Stimulated activated CD8-positive, alpha-beta memory T cell treated with anti-CD3 and anti-CD28 coated beads, Interleukin-7, amount 100 ng/mL, for 1 hour (primary cell): ENCODE data around the gene NOP16.
"Not testable (repeated sequence)": the region's sequence is repeated elsewhere in the genome, so short reads cannot be mapped to it uniquely, and the experiment has no call there.

ENCODE experiments used
- DNase-seq, 2 donors: peaks; one replicate each; pipeline ENCODE4 v3.0.0-alpha.2; 2020; ENCODE audit warnings: low read depth in 2 of 2

Gene NOP16

DNA sequence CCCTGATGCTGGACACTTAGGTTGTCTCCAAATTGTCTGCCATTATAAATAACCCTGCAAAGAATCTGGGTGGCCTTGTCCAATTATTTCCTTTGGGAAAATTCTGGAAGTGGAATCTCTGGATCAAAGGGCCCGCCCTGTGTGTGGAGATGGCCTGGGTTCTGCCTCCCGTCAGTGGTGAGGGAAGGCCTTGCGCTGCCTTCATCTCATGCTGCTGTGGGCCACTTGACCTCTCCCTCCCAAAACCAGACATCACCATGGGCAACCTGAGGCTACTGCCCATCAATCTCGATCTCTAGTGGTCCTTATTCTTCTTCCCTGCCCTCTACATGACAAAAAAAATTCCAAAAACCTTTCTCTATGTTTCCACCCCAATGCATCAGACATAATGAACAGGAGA is 21.4 kb upstream of the NOP16 start:
- no peak for DNase-seq

DNA sequence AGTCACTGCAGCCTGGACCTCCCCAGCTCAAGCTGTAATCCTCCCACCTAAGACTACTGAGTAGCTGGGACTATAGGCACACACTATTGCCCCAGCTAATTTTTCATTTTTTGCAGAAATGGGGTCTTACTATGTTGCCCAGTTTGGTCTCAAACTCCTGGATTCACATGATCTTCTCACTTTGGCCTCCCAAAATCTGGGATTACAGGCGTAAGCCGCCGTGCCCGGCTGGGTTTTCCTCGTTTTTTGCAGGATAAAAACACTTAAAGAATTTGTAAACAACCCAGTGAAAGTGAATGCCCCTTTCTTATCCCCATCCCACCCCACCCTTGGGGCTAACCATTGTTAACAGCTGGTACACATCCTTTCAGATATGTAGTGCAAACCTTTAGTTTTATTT is 20.2 kb upstream of the NOP16 start:
- no peak for DNase-seq

DNA sequence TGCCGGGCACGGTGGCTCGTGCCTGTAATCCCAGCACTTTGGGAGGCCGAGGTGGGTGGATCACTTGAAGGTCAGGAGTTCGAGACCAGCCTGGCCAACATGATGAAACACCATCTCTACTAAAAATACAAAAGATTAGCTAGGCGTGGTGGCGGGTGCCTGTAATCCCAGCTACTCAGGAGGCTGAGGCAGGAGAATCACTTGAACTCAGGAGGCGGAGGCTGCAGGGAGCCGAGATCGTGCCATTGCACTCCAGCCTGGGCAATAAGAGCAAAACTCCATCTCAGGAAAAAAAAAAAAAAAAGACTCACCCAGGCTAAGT is 19.8 kb upstream of the NOP16 start:
- not testable (repeated sequence) for DNase-seq

- no peak for DNase-seq
Measured at GRCh38 chr5:176407456-176408251, 19.3 kb upstream of the NOP16 start.

GRCh38 chr5:176406436-176407052 is 18.1 kb upstream of the NOP16 start:
- DNase-seq: no peak

DNA sequence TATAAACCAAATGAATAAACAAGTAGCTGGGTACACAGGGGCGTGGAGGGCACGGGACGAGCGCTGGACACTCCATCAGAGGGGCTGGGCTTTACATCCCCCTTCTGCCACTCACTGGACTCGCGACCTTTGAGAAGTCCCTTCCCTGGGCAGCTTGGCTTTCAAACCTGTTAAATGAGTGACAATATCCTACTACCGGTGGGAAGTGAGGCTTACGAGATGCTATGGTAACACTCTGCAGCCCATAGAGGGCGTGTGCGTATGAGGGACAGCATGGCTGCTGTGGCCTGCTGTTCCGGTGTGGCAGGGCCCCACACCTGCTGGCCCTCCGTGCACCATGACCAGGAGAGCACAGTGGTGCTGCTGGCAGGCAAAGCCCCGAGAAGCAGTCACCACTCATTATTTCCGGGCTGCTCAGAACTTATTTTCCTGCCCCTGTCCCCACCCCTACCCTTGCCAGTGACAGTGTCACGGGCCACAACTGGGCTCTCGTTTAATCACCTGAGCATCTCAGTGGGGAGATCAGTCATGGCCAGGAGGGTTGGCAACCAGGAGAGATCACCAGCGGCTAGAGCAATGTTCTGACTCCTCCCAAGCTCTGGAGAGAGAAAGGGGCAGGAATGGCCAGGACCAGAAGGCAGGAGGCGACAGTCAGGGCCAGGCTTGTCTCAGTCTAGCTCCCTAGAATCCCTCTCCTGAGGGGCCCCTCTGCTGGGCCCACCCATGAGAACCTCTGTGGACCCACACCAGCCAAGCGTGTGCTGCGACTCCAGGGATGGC is 17.4 kb upstream of the NOP16 start:
- DNase-seq: no peak

DNA sequence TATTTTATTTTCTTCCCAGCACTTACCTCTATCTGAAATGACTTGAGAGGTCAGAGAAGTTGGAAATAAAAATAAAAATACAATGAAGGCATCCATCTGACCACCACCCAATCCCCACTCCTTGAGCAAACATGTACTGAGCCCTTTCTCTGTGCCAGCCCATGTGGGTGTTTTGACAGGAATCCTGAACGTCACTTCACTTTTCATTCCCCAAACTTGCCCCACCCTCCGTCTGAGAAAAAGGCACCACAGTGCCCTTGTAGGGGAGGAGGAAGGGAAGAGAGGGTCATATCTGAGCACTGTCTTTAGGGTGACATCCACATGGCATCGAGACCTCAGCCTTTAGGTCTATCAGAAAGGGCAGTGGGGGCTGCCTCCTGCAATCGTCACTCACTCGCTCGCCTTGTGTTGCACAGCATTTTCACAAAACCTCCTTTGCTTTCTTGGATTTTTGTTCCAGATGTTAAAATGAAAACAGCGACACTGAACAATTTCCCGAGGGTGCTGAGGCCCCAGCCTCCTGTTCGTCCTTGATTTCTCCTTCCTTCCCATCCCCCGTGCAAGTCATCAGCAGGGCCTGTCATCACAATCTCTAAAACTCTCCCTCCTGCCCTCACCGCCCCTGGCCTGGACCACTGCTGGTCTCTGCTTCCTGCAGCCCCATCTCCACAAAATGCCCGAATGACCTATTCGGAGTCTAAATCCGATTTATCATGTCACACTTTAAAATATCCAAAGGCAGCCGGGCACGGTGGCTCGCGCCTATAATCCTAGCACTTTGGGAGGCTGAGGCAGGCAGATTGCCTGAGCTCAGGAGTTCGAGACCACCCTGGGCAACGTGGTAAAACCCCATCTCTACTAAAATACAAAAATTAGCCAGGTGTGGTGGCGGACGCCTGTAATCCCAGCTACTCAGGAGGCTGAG is 13.1 kb upstream of the NOP16 start:
- DNase-seq: no peak

- DNase-seq: no peak
Measured at GRCh38 chr5:176400382-176401156, 12.2 kb upstream of the NOP16 start.

GRCh38 chr5:176397736-176398420 is 9.5 kb upstream of the NOP16 start:
- no peak for DNase-seq

- no peak for DNase-seq
Measured at GRCh38 chr5:176396330-176396729, 7.9 kb upstream of the NOP16 start.

GRCh38 chr5:176394881-176395675 is 6.7 kb upstream of the NOP16 start:
- DNase-seq: no peak

DNA sequence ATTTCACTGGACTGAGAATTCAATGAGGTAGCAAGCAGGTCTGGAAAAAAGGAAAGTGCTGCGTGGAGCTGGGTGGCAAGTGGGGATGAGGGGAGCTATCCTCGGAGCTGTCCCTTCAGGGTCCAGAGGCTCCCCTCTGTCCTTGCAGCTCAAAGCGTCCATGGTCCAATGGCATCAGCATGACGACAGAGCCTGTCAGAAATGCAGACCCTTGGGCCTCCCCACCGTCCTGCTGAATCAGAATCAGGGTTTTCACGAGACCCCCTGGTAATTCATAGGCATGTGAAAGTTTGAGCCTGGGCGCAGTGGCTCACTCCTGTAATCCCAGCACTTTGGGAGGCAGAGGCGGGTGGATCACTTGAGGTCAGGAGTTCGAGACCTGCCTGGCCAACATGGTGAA is 5.7 kb upstream of the NOP16 start:
- no peak for DNase-seq

- DNase-seq: no peak
Measured at GRCh38 chr5:176392526-176392925, 4.1 kb upstream of the NOP16 start.

GRCh38 chr5:176391999-176392398 is 3.6 kb upstream of the NOP16 start:
- no peak for DNase-seq

DNA sequence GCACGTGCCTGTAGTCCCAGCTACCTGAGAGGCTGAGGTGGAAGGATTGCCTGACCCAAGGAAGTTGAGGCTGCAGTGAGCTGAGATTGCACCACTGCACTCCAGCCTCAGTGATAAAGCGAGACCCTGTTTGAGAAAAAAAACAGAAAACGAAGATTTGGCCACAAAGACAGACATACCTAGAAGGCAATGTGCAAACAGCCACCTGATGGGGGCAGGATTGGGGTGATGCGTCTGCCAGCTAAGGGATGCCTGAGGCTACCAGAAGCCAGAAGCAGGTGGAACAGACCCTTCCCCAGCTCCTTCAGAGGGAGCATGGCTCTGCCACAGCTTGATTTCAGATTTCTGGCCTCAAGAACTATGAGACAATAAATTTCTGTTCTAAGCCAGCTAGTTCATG is 3.1 kb upstream of the NOP16 start:
- no peak for DNase-seq

GRCh38 chr5:176389135-176390123 is 1.0 kb upstream of the NOP16 start:
- no peak for DNase-seq

GRCh38 chr5:176388003-176388443 is 375 bp downstream of the NOP16 start:
- no peak for DNase-seq

DNA sequence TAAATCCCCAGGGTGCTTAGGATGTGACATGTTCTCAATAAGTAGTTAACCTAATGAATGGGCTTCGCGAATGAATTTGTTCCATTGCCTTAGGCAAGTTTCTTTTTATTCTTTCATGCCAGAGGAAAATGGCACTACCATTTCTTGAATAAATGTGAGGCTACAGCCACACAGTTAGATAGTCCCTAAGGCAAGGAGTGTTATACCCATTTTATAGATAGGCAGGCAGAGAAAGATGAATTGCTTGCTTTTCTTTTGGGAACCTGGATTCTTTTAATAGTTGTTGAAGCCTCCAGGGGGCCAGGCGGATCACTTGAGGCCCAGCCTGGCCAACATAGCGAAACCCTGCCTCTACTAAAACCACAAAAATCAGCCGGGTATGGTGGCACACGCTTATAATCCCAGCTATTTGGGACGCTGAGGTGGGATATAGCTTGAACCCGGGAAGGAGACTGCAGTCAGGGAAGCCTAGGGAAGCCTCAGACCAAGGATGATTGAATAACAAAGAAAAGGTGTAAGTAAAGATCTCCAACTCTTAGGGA is 943 bp downstream of the NOP16 start:
- DNase-seq: no peak
